ENCODE data around the gene AGFG2. TPM values are rescaled to one million over a fixed set of nuclear protein-coding genes. Genes with fewer than 3 reads are reported as not detected.

AGFG2 gene
- total and polyA plus RNA-seq, 7 donors, result 17.5 to 33.0 (median 28.8) TPM

GRCh38 chr7:100544386-100544785 lies 5.4 kb downstream of the AGFG2 start:
- H3K27me3 ChIP-seq, result no peaks in the 10 kb centered on the region
- DNase-seq, result no peak
- H3K4me3 ChIP-seq, result no peak overlapping the region
- H3K36me3 ChIP-seq, result peaks cover 0 to 7% (median 0%) of the 10 kb centered on the region in 4 donors
- intact Hi-C loops (cut with DNase I), result no loop called here
- TF ChIP-seq POLR2AphosphoS5 (IDR thresholded peaks at IDR 0.05) (no peak), EP300 (IDR thresholded peaks at IDR 0.05) (no peak), POLR2A (IDR thresholded peaks at IDR 0.05) (no peak), CTCF (IDR thresholded peaks at IDR 0.05) (no peak)
- H3K4me1 ChIP-seq, result peaks cover 0 to 73% (median 66%) of the 10 kb centered on the region in 4 donors
- no peaks in the 10 kb centered on the region for H3K9me3 ChIP-seq
- WGBS, 2 donors, result 36 to 42% methylated on average over 5 of the region's 5 CpGs
- H3K27ac ChIP-seq, result peak overlapping the region; percentile 87 to 90 (median 88)

GRCh38 chr7:100544967-100545359 lies 6.0 kb downstream of the AGFG2 start:
- Histone ChIP-seq H3K27ac (peak overlapping the region; percentile 87 to 90 (median 88)), H3K9me3 (no peaks in the 10 kb centered on the region), H3K27me3 (no peaks in the 10 kb centered on the region), H3K4me1 (peaks cover 0 to 69% (median 61%) of the 10 kb centered on the region in 4 donors), H3K36me3 (peaks cover 0 to 12% (median 3%) of the 10 kb centered on the region in 4 donors), H3K4me3 (no peak overlapping the region)
- DNase-seq, result no peak
- TF ChIP-seq EP300 (IDR thresholded peaks at IDR 0.05), result no peak
- peak in 1 of 4 donors; percentile 18 for TF ChIP-seq POLR2AphosphoS5 (IDR thresholded peaks at IDR 0.05)
- 10 to 29% methylated on average over 1 of the region's 1 CpG for WGBS, 2 donors
- intact Hi-C loops (cut with DNase I), result no loop called here

- TF ChIP-seq EP300 (IDR thresholded peaks at IDR 0.05), result peak in 2 of 4 donors; percentile 69 to 81
- peak; percentile 36 to 82 (median 69) for TF ChIP-seq POLR2AphosphoS5 (IDR thresholded peaks at IDR 0.05)
- no peak for TF ChIP-seq CTCF (IDR thresholded peaks at IDR 0.05)
- intact Hi-C loops (cut with DNase I), result no loop called here
- peak; percentile 88 for DNase-seq
- Histone ChIP-seq H3K36me3 (peaks cover 0 to 17% (median 4%) of the 10 kb centered on the region in 4 donors), H3K9me3 (no peaks in the 10 kb centered on the region), H3K27ac (peak overlapping the region; percentile 87 to 90 (median 88)), H3K27me3 (no peaks in the 10 kb centered on the region), H3K4me3 (no peak overlapping the region), H3K4me1 (peaks cover 0 to 63% (median 55%) of the 10 kb centered on the region in 4 donors)
- 7 to 31% methylated on average over 3 of the region's 3 CpGs for WGBS, 2 donors
Observed at GRCh38 chr7:100545360-100546128, 6.5 kb downstream of the AGFG2 start.

GRCh38 chr7:100546129-100546925 lies 7.3 kb downstream of the AGFG2 start:
- Histone ChIP-seq H3K27ac (peak overlapping the region; percentile 87 to 90 (median 88)), H3K4me3 (no peak overlapping the region), H3K36me3 (peaks cover 2 to 22% (median 7%) of the 10 kb centered on the region in 4 donors), H3K9me3 (no peaks in the 10 kb centered on the region), H3K4me1 (peaks cover 0 to 60% (median 52%) of the 10 kb centered on the region in 4 donors), H3K27me3 (no peaks in the 10 kb centered on the region)
- WGBS, 2 donors, result 8 to 49% methylated on average over 10 of the region's 10 CpGs
- TF ChIP-seq POLR2AphosphoS5 (IDR thresholded peaks at IDR 0.05), result no peak
- TF ChIP-seq EP300 (IDR thresholded peaks at IDR 0.05), result no peak
- TF ChIP-seq CTCF (IDR thresholded peaks at IDR 0.05), result no peak
- TF ChIP-seq POLR2A (IDR thresholded peaks at IDR 0.05), result no peak
- intact Hi-C loops (cut with DNase I), result no loop called here
- DNase-seq, result no peak
